Lower leg skin (tissue), 4 donors: Measurements from ENCODE around the gene NTM. TPM values are rescaled to one million over a fixed set of nuclear protein-coding genes. Genes with fewer than 3 reads are reported as not detected.

Experiments
- DNase-seq, 2 donors: peaks; one replicate each; pipeline ENCODE4 v3.0.0-alpha.2; 2019; ENCODE audit warnings: low spot score in 2 of 2
- H3K4me3 ChIP-seq: fragments of 200-600 bp; sonication (generic); 2 replicates; pipeline ENCODE4 v1.5.1; 2017; ENCODE audit warnings: mild to moderate bottlenecking, low read depth; ENCODE audit not compliant: poor library complexity, severe bottlenecking
- POLR2A ChIP-seq, 2 donors: fragments of 450-650 bp; IDR thresholded peaks; one replicate each; pipeline ENCODE4 v1.6.1; 2016 to 2017; ENCODE audit warnings: antibody characterized with exemption in 2 of 2, mild to moderate bottlenecking in 1 of 2, moderate library complexity in 1 of 2
- WGBS, 2 donors: methylation state at CpG; one replicate each; pipeline ENCODE4 v1.1.5; 2018; 5-methylcytosine and 5-hydroxymethylcytosine counted together
- intact Hi-C: fragments of 100-400 bp; cut with DNase I; formaldehyde crosslinking; loops from one replicate; pipeline ENCODE4 v1.15.0; 2023; ENCODE audit warnings: low total_unique reads
- total RNA-seq, 4 donors: library from RNA; depleted of rRNA; stranded (reverse); fragments of >200 nt; gene quantifications; one replicate each; pipeline ENCODE4 v1.1.0, GENCODE V29; 2016
- TF ChIP-seq, protein P1 (sequence below), 3 donors: fragments of 450-650 bp; IDR thresholded peaks; one replicate each; pipeline ENCODE4 v1.5.1; 2016; ENCODE audit warnings: antibody characterized with exemption in 3 of 3, mild to moderate bottlenecking in 3 of 3, moderate library complexity in 2 of 3

The NTM gene
- total RNA-seq, 4 donors from 2014 or later, result 2.8 to 5.7 (median 4.9) TPM

DNA sequence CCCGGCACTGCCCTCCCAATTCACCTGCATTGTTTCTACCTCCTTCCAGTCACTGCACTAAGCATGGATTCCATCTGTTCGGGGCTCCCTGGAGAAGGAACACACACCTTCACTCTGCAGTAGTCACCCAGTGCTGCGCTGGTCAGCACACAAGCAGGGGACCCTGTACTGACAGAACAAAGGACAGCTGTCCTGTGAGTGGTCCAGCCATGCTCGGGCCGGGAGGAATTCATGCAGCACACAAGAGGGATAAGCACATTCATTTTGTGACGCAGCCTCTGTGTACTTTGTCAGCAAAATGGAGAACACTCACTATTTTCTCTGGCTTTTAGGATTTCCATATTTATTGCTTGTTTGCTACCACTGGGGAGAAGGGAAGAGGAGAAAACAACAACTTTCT is 167.3 kb downstream of the NTM start:
- TF ChIP-seq, protein P1, sequence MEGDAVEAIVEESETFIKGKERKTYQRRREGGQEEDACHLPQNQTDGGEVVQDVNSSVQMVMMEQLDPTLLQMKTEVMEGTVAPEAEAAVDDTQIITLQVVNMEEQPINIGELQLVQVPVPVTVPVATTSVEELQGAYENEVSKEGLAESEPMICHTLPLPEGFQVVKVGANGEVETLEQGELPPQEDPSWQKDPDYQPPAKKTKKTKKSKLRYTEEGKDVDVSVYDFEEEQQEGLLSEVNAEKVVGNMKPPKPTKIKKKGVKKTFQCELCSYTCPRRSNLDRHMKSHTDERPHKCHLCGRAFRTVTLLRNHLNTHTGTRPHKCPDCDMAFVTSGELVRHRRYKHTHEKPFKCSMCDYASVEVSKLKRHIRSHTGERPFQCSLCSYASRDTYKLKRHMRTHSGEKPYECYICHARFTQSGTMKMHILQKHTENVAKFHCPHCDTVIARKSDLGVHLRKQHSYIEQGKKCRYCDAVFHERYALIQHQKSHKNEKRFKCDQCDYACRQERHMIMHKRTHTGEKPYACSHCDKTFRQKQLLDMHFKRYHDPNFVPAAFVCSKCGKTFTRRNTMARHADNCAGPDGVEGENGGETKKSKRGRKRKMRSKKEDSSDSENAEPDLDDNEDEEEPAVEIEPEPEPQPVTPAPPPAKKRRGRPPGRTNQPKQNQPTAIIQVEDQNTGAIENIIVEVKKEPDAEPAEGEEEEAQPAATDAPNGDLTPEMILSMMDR (IDR thresholded peaks at IDR 0.05), result no peak
- no peak for TF ChIP-seq POLR2A (IDR thresholded peaks at IDR 0.05)
- WGBS, 2 donors, result 37 to 52% methylated on average over 6 of the region's 6 CpGs
- DNase-seq, result no peak
- no peak overlapping the region for H3K4me3 ChIP-seq
- intact Hi-C loops, result no loop called here

DNA sequence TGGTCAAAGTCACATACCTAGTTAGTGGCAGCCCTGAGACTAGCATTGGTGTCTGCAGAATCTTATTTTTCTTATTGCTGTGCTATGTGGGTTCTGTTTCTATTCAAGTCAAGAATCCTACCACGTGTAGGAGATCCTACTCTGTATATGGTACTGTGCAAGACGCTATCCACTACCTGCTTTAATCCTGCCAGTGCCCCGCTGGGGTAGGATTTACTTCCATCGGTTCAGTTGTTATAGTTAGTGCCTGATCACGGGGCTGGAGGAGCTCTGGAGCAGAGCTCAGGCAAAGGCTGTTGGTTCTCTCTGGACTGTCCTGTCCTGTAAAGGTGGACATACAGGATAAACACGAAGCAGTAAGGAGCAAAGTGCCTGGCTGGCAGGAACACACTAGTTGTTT is 167.9 kb downstream of the NTM start:
- TF ChIP-seq, protein P1 (IDR thresholded peaks at IDR 0.05), result no peak
- TF ChIP-seq POLR2A (IDR thresholded peaks at IDR 0.05), result no peak
- no peak overlapping the region for H3K4me3 ChIP-seq
- no peak for DNase-seq
- intact Hi-C loops, result no loop called here
- 59 to 60% methylated on average over 6 of the region's 6 CpGs for WGBS, 2 donors

DNA sequence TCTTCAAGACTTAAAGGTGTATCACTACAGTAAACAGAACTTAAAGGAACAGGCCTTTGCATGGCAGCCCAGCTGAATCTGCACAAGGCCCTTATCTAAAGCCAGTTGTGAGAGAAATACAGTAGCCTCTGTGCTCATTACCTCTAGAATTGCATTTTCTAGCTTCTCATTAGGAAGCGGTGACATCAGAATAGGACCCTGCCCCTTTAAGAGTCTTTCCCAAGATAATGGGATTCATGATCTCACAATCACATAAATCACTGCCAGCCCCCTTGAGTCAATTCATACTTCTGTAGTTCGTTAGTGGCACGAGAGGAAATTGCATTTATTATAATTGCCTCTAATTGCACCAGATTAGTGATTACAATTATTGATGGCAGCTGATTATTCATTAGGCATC is 170.3 kb downstream of the NTM start:
- no peak overlapping the region for H3K4me3 ChIP-seq
- intact Hi-C loops, result no loop called here
- DNase-seq, result no peak
- TF ChIP-seq, protein P1 (IDR thresholded peaks at IDR 0.05), result no peak
- WGBS, 2 donors, result 65% methylated on average over 3 of the region's 3 CpGs

DNA sequence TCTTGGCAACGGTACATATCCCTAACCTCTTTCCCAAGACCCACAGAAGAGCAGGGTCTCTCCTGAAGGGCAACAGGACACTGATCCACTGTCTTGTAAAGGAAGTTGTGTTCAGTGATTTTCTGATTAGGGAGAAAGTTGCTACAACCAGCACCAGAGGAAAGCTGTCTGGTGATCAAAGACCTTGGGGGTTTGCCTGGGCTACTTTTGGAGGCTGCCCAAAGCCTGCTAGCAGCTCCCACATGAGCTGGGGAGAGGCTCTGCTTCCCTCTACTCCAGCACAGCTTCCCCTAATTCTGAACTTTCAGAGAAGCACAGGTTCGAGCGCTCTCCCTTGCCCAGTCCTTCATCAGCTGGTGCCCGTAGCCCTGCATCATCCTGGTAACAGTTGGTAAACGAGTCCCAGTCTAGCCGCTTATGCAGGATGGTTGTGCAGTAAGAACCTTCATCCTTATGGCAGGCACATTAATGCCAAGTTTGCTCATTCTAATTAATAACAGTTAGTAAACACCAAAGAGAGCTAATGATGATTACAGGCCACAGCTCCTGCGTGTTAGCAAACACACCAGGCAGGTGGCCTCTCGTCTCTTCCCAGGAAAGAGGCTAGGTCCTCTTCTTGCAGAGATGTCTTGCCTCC is 173.1 kb downstream of the NTM start:
- 65 to 72% methylated on average over 8 of the region's 8 CpGs for WGBS, 2 donors
- H3K4me3 ChIP-seq, result no peak overlapping the region
- intact Hi-C loops, result no loop called here
- TF ChIP-seq, protein P1 (IDR thresholded peaks at IDR 0.05), result no peak
- no peak for TF ChIP-seq POLR2A (IDR thresholded peaks at IDR 0.05)
- DNase-seq, result no peak

DNA sequence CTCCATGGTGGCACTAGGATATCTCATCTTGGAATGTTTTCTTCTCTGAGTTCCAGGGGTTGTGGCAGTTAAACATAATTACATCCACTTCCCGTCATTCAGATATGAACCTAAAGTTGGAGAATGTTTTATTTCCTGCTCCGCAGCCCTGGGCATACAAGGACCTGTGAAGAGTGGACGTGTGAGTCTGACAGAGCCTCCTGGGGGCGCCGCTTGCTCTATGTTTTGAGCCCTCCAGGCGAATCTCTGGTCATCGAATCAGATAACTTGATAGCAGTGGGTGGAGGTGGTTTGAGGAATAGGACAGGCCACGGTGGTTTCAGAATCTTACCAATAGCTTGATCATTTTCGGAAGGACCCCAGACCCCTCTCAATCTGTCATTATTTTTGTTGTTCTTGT is 174.2 kb downstream of the NTM start:
- WGBS, 2 donors, result 53% methylated on average over 9 of the region's 9 CpGs
- TF ChIP-seq POLR2A (IDR thresholded peaks at IDR 0.05), result no peak
- TF ChIP-seq, protein P1 (IDR thresholded peaks at IDR 0.05), result no peak

More for the DNA sequence above, 174.2 kb downstream of the NTM start:
- DNase-seq, result no peak
- intact Hi-C loops, result no loop called here
- no peak overlapping the region for H3K4me3 ChIP-seq
